ENCODE measurements around the gene CLEC4E.
A peak's percentile ranks its signal among the peaks of the same experiment; 100 is the strongest.
"Not testable (repeated sequence)": the region's sequence is repeated elsewhere in the genome, so short reads cannot be mapped to it uniquely, and the experiment has no call there.

The CLEC4E gene

DNA sequence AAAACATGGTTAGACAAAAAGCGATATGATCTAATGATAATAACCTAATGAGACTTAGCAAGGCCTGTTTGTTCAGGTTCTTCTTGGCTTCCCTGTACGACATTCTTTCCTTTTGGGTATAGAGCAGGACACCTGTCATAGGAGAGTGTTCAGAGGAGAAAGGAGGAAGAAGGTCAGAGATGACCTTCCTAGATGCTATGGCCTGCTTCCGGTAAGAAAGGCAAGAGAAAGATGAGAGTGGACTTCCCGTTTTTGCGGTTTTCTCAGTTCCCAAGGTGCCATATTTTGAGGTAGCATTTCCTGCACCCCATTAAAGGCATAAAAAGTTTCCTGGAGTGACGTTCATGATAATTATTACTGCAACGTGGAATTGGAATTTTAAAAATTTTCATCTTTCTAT lies 8.7 kb downstream of the CLEC4E start:
- no peak for DNase-seq

DNA sequence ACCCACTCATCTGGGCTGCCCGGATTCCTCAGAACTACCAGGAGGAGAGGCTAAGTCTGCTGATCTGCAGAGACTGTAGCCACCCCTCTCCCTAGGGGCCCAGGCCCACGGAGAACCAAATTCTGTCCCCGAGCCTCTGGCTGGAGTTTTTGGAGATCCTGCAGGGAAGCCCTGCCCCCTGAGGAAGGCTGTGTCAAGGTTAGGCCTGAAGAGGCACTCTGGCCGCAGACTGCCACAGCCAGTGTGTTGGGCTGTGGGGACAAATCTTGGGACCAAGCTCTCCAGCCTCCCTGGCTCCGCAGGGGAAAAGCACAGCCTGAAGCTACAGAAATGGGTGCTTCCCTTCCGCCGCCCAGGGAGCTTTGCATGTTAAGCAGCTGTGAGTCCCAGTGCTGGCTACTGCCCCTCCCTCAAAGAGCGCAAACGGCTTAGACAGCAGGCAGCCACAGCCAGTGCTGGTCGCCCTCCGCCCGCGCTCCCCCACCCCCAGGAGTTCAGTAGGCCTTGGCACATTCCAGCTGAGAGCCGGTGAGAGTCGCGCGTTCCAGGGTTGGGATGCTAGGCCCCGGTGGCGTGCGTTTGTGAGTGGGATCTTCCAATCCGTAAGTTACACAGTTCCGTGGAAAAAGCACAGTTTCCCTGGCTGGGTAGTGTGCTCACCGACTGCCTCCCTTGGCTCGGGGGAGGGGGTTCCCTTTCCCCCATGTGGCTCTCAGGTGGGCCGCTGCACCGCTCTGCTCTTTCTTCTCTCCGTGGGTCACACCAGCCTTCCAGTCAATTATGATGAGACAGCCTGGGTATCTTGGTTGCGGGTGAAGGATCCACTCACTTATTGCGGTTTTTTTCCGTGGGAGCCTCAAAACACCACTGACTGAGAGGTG lies 13.2 kb downstream of the CLEC4E start:
- no peak for DNase-seq

DNA sequence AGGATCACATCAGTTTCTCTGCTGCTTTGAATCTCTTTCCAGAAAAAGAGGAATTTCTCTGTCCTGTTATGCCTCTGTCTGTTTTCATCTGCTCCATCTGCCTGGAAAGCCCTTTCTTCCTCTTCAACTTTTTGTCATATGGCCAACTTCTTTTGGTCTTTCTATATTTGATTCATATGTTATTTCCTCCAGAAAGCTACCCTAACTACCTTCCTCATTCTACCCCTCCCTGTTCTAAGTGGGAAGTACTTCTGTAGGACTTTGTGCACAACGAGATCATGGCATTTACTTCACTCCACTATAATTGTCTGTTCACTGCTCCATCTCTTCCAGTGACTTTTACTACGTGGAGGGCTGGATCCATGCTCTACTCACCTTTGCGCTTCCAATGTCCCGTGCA lies 21.5 kb downstream of the CLEC4E start:
- DNase-seq: no peak

- no peak for DNase-seq
Measured at GRCh38 chr12:8517971-8518370, 22.7 kb downstream of the CLEC4E start.

DNA sequence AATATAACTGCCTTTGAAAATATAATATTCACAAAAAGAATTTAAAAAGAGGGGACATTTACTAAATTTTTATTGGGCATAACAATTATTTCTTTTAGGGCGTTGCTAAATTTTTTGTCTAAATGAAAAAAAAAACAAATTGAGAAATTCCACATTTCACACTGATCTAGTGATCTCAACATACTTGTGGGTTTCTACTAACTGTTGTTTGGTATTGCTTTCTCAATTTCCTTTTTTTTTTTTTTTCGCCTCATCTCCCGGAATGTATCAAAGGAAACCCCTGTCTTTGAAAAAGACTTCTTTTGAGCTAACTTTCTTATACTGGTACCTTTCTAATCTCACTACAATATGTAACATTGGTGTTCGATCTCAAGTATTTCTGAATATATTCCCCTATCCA lies 27.4 kb downstream of the CLEC4E start, which contains the start of gene CLEC4D:
CLEC4D (plus strand) TSS at position 248 of the 400 bp plus-strand sequence. CDS start 230 bp downstream, outside the sequence.
- no peak for DNase-seq

DNA sequence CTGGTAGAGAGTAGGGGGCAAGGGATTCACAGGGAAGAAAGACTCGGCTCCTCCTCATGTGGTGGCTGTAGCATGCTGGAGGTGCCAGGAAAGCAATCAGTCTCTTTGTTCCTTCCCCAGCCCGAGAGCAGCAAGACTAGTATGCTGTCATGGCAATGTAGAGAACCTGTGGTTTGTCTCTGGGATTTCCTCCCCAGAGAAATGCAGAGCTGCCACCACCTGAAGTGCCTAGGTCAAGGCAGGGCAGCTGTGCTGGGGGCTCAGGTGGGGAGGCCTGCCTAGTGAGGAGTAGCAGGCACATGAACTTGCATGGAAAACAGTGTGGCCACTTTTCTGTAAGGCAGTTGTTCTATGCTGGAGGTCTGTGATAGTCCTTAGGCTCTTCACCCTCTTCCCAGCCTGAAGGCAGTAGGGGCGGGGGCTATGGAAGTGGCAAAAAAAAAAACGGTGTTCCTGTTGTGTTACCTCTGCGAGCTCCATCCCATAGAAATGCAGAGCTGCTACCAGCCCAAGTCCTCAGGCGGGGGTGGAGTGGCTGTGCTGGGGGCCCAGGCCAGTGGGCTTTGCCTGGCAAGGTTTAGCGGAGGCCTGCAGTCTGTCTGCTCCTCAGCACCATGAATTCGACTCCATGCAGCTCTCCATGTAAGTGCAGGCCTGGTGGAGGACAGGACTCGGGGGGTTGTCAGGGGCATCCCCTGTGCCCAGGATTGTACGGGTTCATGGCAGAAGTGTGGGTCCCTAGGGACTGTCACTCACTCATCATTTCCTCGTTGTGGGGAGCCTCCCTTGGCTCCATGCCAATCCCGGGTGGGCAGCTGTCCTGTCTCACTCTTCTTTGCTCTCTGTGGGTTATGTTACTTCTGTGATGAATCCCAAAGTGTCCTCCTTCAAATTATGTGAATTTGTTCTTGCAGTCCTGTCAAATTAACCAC lies 31.5 kb downstream of the CLEC4E start:
- DNase-seq: no peak

DNA sequence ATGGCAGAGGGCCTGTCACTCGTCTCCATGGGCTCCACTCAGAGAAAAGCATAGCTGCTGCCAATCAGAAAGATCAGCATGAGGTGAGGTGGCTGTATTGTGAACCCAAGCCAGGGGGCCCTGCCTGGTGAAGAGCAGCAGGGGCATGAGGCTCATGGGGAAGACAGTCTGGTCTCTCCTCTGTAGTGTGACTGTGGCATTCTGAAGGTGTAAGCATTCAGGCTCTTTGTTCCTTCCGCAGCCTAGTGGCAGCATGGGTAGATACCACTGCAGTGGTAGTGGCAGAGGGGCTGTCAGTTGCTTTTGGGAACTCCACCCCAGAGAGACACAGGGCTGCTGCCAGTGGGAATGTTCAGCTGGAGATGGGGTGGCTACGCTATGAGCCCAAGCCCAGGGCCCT lies 32.5 kb downstream of the CLEC4E start:
- no peak for DNase-seq

DNA sequence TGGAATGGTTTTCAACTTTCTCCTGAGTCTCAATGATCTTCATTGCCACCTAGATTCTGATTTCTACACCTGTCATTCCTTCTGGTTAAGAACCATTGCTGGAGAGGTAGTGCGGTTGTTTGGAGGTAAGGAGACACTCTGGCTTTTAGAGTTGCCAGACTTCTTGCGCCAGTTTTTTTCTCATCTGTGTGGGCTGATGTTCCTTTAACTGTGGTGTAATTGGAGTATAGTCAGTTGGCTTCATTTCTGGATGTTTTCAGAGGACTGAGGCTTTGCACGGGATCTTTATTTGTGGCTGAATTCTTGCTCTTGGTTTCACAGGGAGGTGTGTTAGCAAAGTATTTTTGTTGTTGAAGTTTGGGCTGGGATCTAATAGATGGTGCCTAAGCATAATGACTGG lies 33.1 kb downstream of the CLEC4E start:
- no peak for DNase-seq

DNA sequence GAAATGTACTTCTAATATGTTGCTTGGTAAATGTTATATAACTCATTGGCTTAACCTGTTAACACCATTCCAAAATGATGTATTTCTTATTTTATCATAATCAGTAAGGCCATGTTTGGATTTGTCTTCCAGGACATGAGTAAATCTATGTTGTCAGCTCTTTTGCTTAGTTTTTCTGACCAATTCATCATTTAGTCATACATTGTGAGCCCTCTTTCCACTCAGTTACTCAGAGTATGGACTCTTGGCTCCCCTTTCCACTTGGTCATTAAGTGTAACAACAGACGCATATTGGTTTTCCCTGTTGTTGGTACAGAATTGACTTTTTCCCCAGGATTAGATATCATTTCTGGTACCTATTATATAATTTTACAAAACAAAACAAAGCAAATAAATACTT lies 36.4 kb downstream of the CLEC4E start:
- no peak for DNase-seq

DNA sequence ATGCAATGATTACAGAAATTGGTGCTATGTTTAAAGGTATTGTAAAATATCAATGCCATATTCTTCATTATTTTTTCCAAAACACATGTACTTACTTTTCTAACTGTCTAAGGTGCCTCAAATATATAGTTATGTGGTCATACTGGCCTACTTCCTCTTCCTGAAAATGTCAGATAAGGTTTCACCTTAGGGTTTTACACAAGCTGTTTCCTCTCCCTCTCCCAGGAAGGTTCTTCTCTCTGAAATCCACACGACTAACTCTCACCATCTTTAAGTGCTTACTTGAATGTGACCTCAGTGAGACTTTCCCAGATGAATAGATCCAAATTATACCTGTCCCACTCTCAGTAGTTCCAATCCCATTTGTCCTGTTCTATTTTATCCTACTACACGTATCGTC lies 39.0 kb downstream of the CLEC4E start:
- DNase-seq: peak; percentile 64

- DNase-seq: peak; percentile 11
Measured at GRCh38 chr12:8499616-8500015, 41.1 kb downstream of the CLEC4E start.

DNA sequence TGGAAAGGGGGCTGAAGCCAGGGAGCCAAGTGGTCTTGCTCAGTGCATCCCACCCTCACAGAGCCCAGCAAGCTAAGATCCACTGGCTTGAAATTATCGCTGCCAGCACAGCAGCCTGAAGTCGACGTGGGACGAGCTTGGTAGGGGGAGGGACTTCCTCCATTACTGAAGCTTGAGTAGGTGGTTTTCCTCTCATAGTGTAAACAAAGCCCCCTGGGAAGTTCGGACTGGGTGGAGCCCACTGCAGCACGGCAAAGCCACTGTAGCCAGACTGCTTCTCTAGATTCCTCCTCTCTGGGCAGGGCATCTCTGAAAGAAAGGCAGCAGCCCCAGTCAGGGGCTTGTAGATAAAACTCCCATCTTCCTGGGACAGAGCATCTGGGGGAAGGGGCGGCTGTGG lies 44.6 kb downstream of the CLEC4E start:
- DNase-seq: not testable (repeated sequence)

GRCh38 chr12:8495671-8496070 lies 45.0 kb downstream of the CLEC4E start:
- not testable (repeated sequence) for DNase-seq

- DNase-seq: peak; percentile 92
Measured at GRCh38 chr12:8493084-8493483, 47.6 kb downstream of the CLEC4E start.

DNA sequence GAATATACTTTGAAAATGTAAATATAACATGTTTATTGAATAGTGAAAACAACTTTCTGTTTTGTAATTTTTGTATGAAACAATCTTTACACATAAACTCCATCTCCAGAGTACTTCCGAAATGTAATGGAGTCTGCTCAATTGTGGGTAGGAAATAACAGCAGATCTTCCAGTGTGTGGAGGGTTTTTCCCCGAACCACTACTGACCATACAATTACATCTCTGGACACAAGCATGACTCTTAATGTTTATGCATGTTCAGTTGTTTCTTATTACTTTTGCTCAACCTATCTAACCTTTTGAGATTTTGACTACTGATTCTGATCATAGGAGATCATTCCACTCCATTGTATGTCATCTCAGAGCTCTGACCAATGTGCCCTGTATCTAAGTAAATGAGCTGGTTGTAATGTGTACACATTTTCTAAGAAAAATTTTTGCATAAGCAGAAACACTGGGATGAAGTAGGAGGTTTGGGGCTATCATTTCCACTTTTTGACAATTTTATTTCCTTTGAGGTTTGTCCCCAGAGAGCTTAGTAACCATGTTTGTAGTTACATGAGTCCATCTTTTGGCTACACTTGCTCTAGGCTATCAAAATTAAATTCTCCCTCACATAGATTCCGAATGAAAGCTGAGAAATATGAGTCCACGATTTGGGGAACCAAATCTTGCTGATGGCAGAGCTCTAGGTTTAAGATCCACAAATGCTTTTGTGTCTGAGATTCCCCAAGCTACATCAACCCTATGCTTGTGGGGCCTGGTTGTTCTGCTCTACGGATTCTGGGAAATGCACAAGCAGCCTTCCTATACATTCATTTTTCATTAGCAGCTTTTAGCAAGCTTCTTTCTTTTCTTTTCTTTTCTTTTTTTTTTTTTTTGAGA lies 48.8 kb downstream of the CLEC4E start:
- DNase-seq: no peak
